GM10248 (cell line): ENCODE data around the gene DISP3.

Experiments used
- CTCF ChIA-PET: fragments of 300-600 bp; sonication (Branson Sonifier 250); formaldehyde crosslinking; extraction: SDS; loops from one replicate; lab custom pipeline; 2021; ENCODE audit warnings: antibody characterized with exemption; lab: Yijun Ruan, JAX
- POLR2A ChIA-PET: fragments of 350-650 bp; sonication (Branson Sonifier 250); formaldehyde crosslinking; extraction: SDS; loops from one replicate; lab custom pipeline; 2020; ENCODE audit warnings: antibody characterized with exemption; lab: Yijun Ruan, JAX
- DNase-seq: peaks from one replicate; pipeline ENCODE4 v3.0.0; 2012; ENCODE audit errors: extremely low spot score
- CTCF ChIP-seq: IDR thresholded peaks from 2 replicates; pipeline ENCODE4 v1.5.1; 2012; ENCODE audit warnings: mild to moderate bottlenecking, low read depth; ENCODE audit errors: extremely low read depth, missing control alignments, control extremely low read depth

The DISP3 gene

GRCh38 chr1:11533790-11534787, 55.1 kb downstream of the DISP3 start:
- no peak for DNase-seq
- POLR2A ChIA-PET = no interaction called here
- CTCF ChIA-PET = no interaction called here
- no peak for TF ChIP-seq CTCF

GRCh38 chr1:11534846-11535245, 55.9 kb downstream of the DISP3 start:
- no peak for DNase-seq
- TF ChIP-seq CTCF = no peak
- ChIA-PET POLR2A (no interaction called here), CTCF (no interaction called here)

GRCh38 chr1:11535316-11535715, 56.4 kb downstream of the DISP3 start:
- ChIA-PET CTCF (no interaction called here), POLR2A (no interaction called here)
- DNase-seq = no peak
- no peak for TF ChIP-seq CTCF

- ChIA-PET CTCF (no interaction called here), POLR2A (no interaction called here)
- DNase-seq = no peak
- no peak for TF ChIP-seq CTCF
Measured at GRCh38 chr1:11535761-11536572, 57.0 kb downstream of the DISP3 start.

GRCh38 chr1:11536573-11537379, 57.8 kb downstream of the DISP3 start:
- ChIA-PET POLR2A (no interaction called here), CTCF (no interaction called here)
- DNase-seq = no peak
- no peak for TF ChIP-seq CTCF

GRCh38 chr1:11537380-11537764, 58.4 kb downstream of the DISP3 start:
- TF ChIP-seq CTCF = no peak
- ChIA-PET POLR2A (no interaction called here), CTCF (no interaction called here)
- no peak for DNase-seq
